Muscle layer of colon (tissue), 2 donors: Measurements from ENCODE around the gene GPR157.

Experiments used
- H3K27ac ChIP-seq: one replicate; pipeline ENCODE4 v1.7.0; 2013; ENCODE audit warnings: low read depth, mild to moderate bottlenecking, low read length, moderate library complexity
- H3K27me3 ChIP-seq, 2 donors: one replicate each; pipeline ENCODE4 v1.7.0; 2013; ENCODE audit warnings: low read length in 2 of 2, mild to moderate bottlenecking in 2 of 2; ENCODE audit not compliant: insufficient read depth in 2 of 2, control insufficient read depth in 1 of 2
- H3K36me3 ChIP-seq: one replicate; pipeline ENCODE4 v1.7.0; 2013; ENCODE audit warnings: mild to moderate bottlenecking, low read length; ENCODE audit not compliant: insufficient read depth
- H3K4me1 ChIP-seq: one replicate; pipeline ENCODE4 v1.7.0; 2013; ENCODE audit warnings: mild to moderate bottlenecking, low read length; ENCODE audit not compliant: insufficient read depth
- H3K4me3 ChIP-seq, 2 donors: one replicate each; pipeline ENCODE4 v1.7.0; 2013; ENCODE audit warnings: low read length in 2 of 2, low read depth in 1 of 2, mild to moderate bottlenecking in 1 of 2, moderate library complexity in 1 of 2
- H3K9ac ChIP-seq: one replicate; pipeline ENCODE4 v1.7.0; 2013; ENCODE audit warnings: low read length
- H3K9me3 ChIP-seq: one replicate; pipeline ENCODE4 v1.7.0; 2013; ENCODE audit warnings: mild to moderate bottlenecking, low read length
- donor health status: abdominal sarcoma.
- donor health status: Adenocarcinoma of cecum.

GPR157 gene

DNA sequence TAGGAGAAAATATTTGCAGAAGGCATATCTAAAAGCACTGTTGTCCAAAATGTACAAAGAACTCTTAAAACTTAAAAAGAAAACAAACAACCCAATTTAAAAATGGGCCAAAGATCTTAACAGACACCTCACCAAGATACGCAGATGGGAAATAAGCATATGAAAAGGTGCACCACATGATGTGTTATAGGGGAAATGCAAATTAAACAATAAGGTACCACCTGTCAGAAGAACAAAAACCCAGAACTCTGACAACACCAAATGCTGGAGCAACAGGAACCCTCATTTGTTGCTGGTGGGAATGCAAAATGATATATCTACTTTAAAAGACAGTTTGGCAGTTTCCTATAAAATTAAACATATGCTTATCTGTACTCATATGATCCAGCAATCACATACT is 77.5 kb downstream of the GPR157 start:
- H3K27me3 ChIP-seq: no peaks in the 10 kb centered on the region
- no peak overlapping the region for H3K27ac ChIP-seq
- H3K4me3 ChIP-seq: no peak overlapping the region
- no peaks in the 10 kb centered on the region for H3K4me1 ChIP-seq
- H3K36me3 ChIP-seq: no peaks in the 10 kb centered on the region
- H3K9ac ChIP-seq: no peak overlapping the region
- no peaks in the 10 kb centered on the region for H3K9me3 ChIP-seq

DNA sequence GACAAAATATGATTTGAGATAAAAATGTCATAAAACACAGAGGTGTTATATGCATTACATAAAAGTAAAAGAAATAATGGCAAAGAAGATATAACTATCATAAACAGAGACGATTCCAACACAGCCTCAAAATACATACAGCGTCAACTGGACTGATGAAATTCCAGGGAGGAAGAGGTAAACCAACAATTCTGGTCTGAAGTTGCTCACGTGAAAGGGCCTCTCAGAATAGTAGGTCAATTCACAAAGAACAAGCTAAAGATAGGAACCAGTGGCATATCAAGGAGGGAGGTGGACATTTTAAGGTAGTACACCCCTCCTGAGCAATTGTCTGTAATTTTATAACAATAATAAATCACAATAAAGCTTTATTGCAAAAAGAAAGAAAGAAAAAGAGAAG is 78.1 kb downstream of the GPR157 start:
- no peaks in the 10 kb centered on the region for H3K36me3 ChIP-seq
- no peak overlapping the region for H3K4me3 ChIP-seq
- H3K27ac ChIP-seq: no peak overlapping the region
- H3K4me1 ChIP-seq: no peaks in the 10 kb centered on the region
- no peaks in the 10 kb centered on the region for H3K27me3 ChIP-seq
- no peaks in the 10 kb centered on the region for H3K9me3 ChIP-seq
- H3K9ac ChIP-seq: no peak overlapping the region
